Raji (cell line): Measurements from ENCODE around the gene PDE6H.

Experiments used
- POLR2A ChIP-seq: IDR thresholded peaks from 2 replicates; pipeline ENCODE4 v1.6.1; 2011; ENCODE audit warnings: low read depth, low read length, control low read depth; ENCODE audit not compliant: insufficient read depth

PDE6H gene

GRCh38 chr12:14946162-14946561, 26.7 kb upstream of the PDE6H start:
- no peak for TF ChIP-seq POLR2A

- TF ChIP-seq POLR2A, result no peak
These were observed 26.0 kb upstream of the PDE6H start for GRCh38 chr12:14946861-14947260.

- peak; percentile 64 for TF ChIP-seq POLR2A
These were observed 24.2 kb upstream of the PDE6H start for GRCh38 chr12:14948672-14949071.

- TF ChIP-seq POLR2A, result no peak
These were observed 23.2 kb upstream of the PDE6H start for GRCh38 chr12:14949631-14950030.

- TF ChIP-seq POLR2A, result no peak
These were observed 22.4 kb upstream of the PDE6H start for GRCh38 chr12:14950421-14950820.

GRCh38 chr12:14950982-14951746, 21.7 kb upstream of the PDE6H start:
- TF ChIP-seq POLR2A, result no peak

- no peak for TF ChIP-seq POLR2A
These were observed 21.0 kb upstream of the PDE6H start for GRCh38 chr12:14951851-14952250.

GRCh38 chr12:14952299-14952921, 20.4 kb upstream of the PDE6H start:
- no peak for TF ChIP-seq POLR2A

GRCh38 chr12:14953752-14954151, 19.1 kb upstream of the PDE6H start:
- no peak for TF ChIP-seq POLR2A

- TF ChIP-seq POLR2A, result no peak
These were observed 18.6 kb upstream of the PDE6H start for GRCh38 chr12:14954269-14954668.

- TF ChIP-seq POLR2A, result no peak
These were observed 16.6 kb upstream of the PDE6H start for GRCh38 chr12:14956024-14956891.

- TF ChIP-seq POLR2A, result no peak
These were observed 15.9 kb upstream of the PDE6H start for GRCh38 chr12:14956905-14957304.

GRCh38 chr12:14957551-14958168, 15.2 kb upstream of the PDE6H start:
- no peak for TF ChIP-seq POLR2A

- TF ChIP-seq POLR2A, result no peak
These were observed 14.3 kb upstream of the PDE6H start for GRCh38 chr12:14958361-14959125.

- TF ChIP-seq POLR2A, result no peak
These were observed 13.8 kb upstream of the PDE6H start for GRCh38 chr12:14959126-14959440.
